HG03196 (cell line): Measurements from ENCODE around the gene PRR5.
"Not testable (repeated sequence)": the region's sequence is repeated elsewhere in the genome, so short reads cannot be mapped to it uniquely, and the experiment has no call there.

Source experiments
- ATAC-seq: cut with Tn5 transposase; IDR thresholded peaks from one replicate; pipeline ENCODE4 v1.9.1; 2021; ENCODE audit not compliant: unreplicated experiment

The PRR5 gene

GRCh38 chr22:44672632-44673031 is 29.4 kb upstream of the PRR5 start:
- ATAC-seq: no peak

- ATAC-seq: no peak
These were observed 28.6 kb upstream of the PRR5 start for GRCh38 chr22:44673406-44673805.

GRCh38 chr22:44676066-44676440 is 26.0 kb upstream of the PRR5 start:
- ATAC-seq: not testable (repeated sequence)

GRCh38 chr22:44676441-44677352 is 25.3 kb upstream of the PRR5 start:
- no peak for ATAC-seq

- ATAC-seq: no peak
These were observed 24.6 kb upstream of the PRR5 start for GRCh38 chr22:44677353-44677840.

- ATAC-seq: no peak
These were observed 24.0 kb upstream of the PRR5 start for GRCh38 chr22:44677871-44678555.

- no peak for ATAC-seq
These were observed 23.3 kb upstream of the PRR5 start for GRCh38 chr22:44678556-44679305.

- not testable (repeated sequence) for ATAC-seq
These were observed 22.7 kb upstream of the PRR5 start for GRCh38 chr22:44679306-44679647.

- no peak for ATAC-seq
These were observed 21.9 kb upstream of the PRR5 start for GRCh38 chr22:44680058-44680457.

- no peak for ATAC-seq
These were observed 21.5 kb upstream of the PRR5 start for GRCh38 chr22:44680481-44680894.

- ATAC-seq: no peak
These were observed 19.3 kb upstream of the PRR5 start for GRCh38 chr22:44682556-44683168.

GRCh38 chr22:44683237-44683636 is 18.8 kb upstream of the PRR5 start:
- ATAC-seq: no peak

- no peak for ATAC-seq
These were observed 18.1 kb upstream of the PRR5 start for GRCh38 chr22:44683881-44684280.

GRCh38 chr22:44684506-44685383 is 17.3 kb upstream of the PRR5 start:
- peak; percentile 48 for ATAC-seq

- ATAC-seq: peak; percentile 33
These were observed 16.5 kb upstream of the PRR5 start for GRCh38 chr22:44685384-44686056.

GRCh38 chr22:44686873-44687600 is 15.0 kb upstream of the PRR5 start:
- ATAC-seq: no peak

- ATAC-seq: no peak
These were observed 12.8 kb upstream of the PRR5 start for GRCh38 chr22:44689173-44689572.

- no peak for ATAC-seq
These were observed 12.0 kb upstream of the PRR5 start for GRCh38 chr22:44689915-44690524.
